Measurements from ENCODE around the gene CHD3. TPM values are rescaled to one million over a fixed set of nuclear protein-coding genes. Genes with fewer than 3 reads are reported as not detected.

The CHD3 gene
- total RNA-seq, 1 donor: 111 TPM

- peak; percentile 83 for DNase-seq (ENCODE audit: low read depth)
- peak; percentile 83 for TF ChIP-seq CTCF (IDR thresholded peaks at IDR 0.05; ENCODE audit: insufficient read depth, low read depth, low read length)
- no peak overlapping the region for H3K4me3 ChIP-seq (ENCODE audit: low read depth, low read length)
Measured at GRCh38 chr17:7912927-7913524, 24.4 kb downstream of the CHD3 start.

- DNase-seq (ENCODE audit: low read depth): peak; percentile 55
- H3K4me3 ChIP-seq (ENCODE audit: low read depth, low read length): peak overlapping the region; percentile 67
- no peak for TF ChIP-seq CTCF (IDR thresholded peaks at IDR 0.05; ENCODE audit: insufficient read depth, low read depth, low read length)
Measured at GRCh38 chr17:7915179-7915610, 26.6 kb downstream of the CHD3 start.

- peak; percentile 97 for DNase-seq (ENCODE audit: low read depth)
- TF ChIP-seq CTCF (IDR thresholded peaks at IDR 0.05; ENCODE audit: insufficient read depth, low read depth, low read length): no peak
- H3K4me3 ChIP-seq (ENCODE audit: low read depth, low read length): peak within 1 kb of the TSS; percentile 67
Measured at GRCh38 chr17:7915611-7916384, 27.2 kb downstream of the CHD3 start, which contains the start of gene RNF227. Gene RNF227, minus strand, starts transcription at chr17:7916289. Its CDS starts 94 bp downstream, at chr17:7916195.

- no peak for TF ChIP-seq CTCF (IDR thresholded peaks at IDR 0.05; ENCODE audit: insufficient read depth, low read depth, low read length)
- H3K4me3 ChIP-seq (ENCODE audit: low read depth, low read length): peak overlapping the region; percentile 58
- DNase-seq (ENCODE audit: low read depth): no peak
Measured at GRCh38 chr17:7916385-7916682, 27.7 kb downstream of the CHD3 start.

- no peak for TF ChIP-seq CTCF (IDR thresholded peaks at IDR 0.05; ENCODE audit: insufficient read depth, low read depth, low read length)
- H3K4me3 ChIP-seq (ENCODE audit: low read depth, low read length): peak overlapping the region; percentile 58
- peak; percentile 26 for DNase-seq (ENCODE audit: low read depth)
Measured at GRCh38 chr17:7916808-7917207, 28.2 kb downstream of the CHD3 start.

GRCh38 chr17:7922269-7922844 lies 33.8 kb downstream of the CHD3 start:
- DNase-seq (ENCODE audit: low read depth): no peak
- TF ChIP-seq CTCF (IDR thresholded peaks at IDR 0.05; ENCODE audit: insufficient read depth, low read depth, low read length): no peak
- H3K4me3 ChIP-seq (ENCODE audit: low read depth, low read length): peak overlapping the region; percentile 59
